Neural progenitor cell (in vitro differentiated cells): ENCODE data around the gene SDK2. TPM values are rescaled to one million over a fixed set of nuclear protein-coding genes. Genes with fewer than 3 reads are reported as not detected.
A peak's percentile ranks its signal among the peaks of the same experiment; 100 is the strongest.

Experiments
- DNase-seq: peaks from one replicate; pipeline ENCODE4 v3.0.0-alpha.2; 2016; ENCODE audit warnings: low spot score
- H2AFZ ChIP-seq: fragments of 200-600 bp; sonication (generic); replicated peaks from 2 replicates; pipeline ENCODE4 v1.6.1; 2016; ENCODE audit warnings: antibody characterized with exemption
- H3F3A ChIP-seq: fragments of 200-600 bp; sonication (generic); 2 replicates; pipeline ENCODE4 v1.6.1; 2016; ENCODE audit warnings: antibody characterized with exemption, low read depth
- H3K27ac ChIP-seq: fragments of 200-600 bp; sonication (generic); 2 replicates; pipeline ENCODE4 v1.5.1; 2016; ENCODE audit warnings: mild to moderate bottlenecking
- H3K27me3 ChIP-seq: fragments of 200-600 bp; sonication (generic); 2 replicates; pipeline ENCODE4 v1.6.1; 2016; ENCODE audit warnings: mild to moderate bottlenecking, moderate library complexity
- H3K36me3 ChIP-seq: fragments of 200-600 bp; sonication (generic); 2 replicates; pipeline ENCODE4 v1.5.1; 2016
- H3K4me1 ChIP-seq: fragments of 200-600 bp; sonication (generic); 2 replicates; pipeline ENCODE4 v1.6.1; 2016; ENCODE audit warnings: mixed run types
- H3K4me2 ChIP-seq: fragments of 200-600 bp; sonication (generic); 2 replicates; pipeline ENCODE4 v1.6.1; 2016
- H3K4me3 ChIP-seq: fragments of 200-600 bp; sonication (generic); 2 replicates; pipeline ENCODE4 v1.5.1; 2016
- H3K79me2 ChIP-seq: fragments of 200-600 bp; sonication (generic); 2 replicates; pipeline ENCODE4 v1.6.1; 2016; ENCODE audit warnings: low read depth
- H3K9ac ChIP-seq: fragments of 200-600 bp; sonication (generic); 2 replicates; pipeline ENCODE4 v1.6.1; 2016
- H3K9me3 ChIP-seq: fragments of 200-600 bp; sonication (generic); 2 replicates; pipeline ENCODE4 v1.5.1; 2016; ENCODE audit warnings: low read depth
- H4K20me1 ChIP-seq: fragments of 200-600 bp; sonication (generic); 2 replicates; pipeline ENCODE4 v1.6.1; 2016; ENCODE audit warnings: low read depth
- H3K27ac Mint-ChIP-seq: 3 replicates; pipeline ENCODE4 v1.8.0; 2021; ENCODE audit warnings: mixed read lengths
- H3K27me3 Mint-ChIP-seq: 2 replicates; pipeline ENCODE4 v1.8.0; 2022; ENCODE audit warnings: low read depth, mild to moderate bottlenecking, inconsistent platforms, moderate library complexity, mixed read lengths; ENCODE audit not compliant: insufficient read depth
- H3K36me3 Mint-ChIP-seq: 3 replicates; pipeline ENCODE4 v1.8.0; 2021; ENCODE audit warnings: mixed read lengths
- H3K4me1 Mint-ChIP-seq: 3 replicates; pipeline ENCODE4 v1.8.0; 2021; ENCODE audit warnings: mixed read lengths
- H3K4me3 Mint-ChIP-seq: 3 replicates; pipeline ENCODE4 v1.8.0; 2021; ENCODE audit warnings: mild to moderate bottlenecking, moderate library complexity, mixed read lengths
- H3K9me3 Mint-ChIP-seq: 3 replicates; pipeline ENCODE4 v1.8.0; 2020; ENCODE audit warnings: mixed read lengths
- EZH2 ChIP-seq: fragments of 200-600 bp; sonication (generic); IDR thresholded peaks from 2 replicates; pipeline ENCODE4 v1.6.1; 2017; ENCODE audit warnings: antibody characterized with exemption, mild to moderate bottlenecking, moderate library complexity
- EZH2phosphoT487 ChIP-seq: fragments of 200-600 bp; sonication (generic); IDR thresholded peaks from 2 replicates; pipeline ENCODE4 v1.6.1; 2017; ENCODE audit warnings: antibody characterized with exemption
- total RNA-seq: library from RNA; depleted of rRNA; stranded (reverse); fragments of >200 nt; gene quantifications from 2 replicates; pipeline ENCODE4 v1.2.3, GENCODE V29; 2015; ENCODE audit warnings: low replicate concordance
- TF ChIP-seq, protein P1 (sequence below): fragments of 200-600 bp; sonication (generic); IDR thresholded peaks from 2 replicates; pipeline ENCODE4 v1.5.1; 2017; ENCODE audit warnings: antibody characterized with exemption, mild to moderate bottlenecking

Gene SDK2
- total RNA-seq, 1 donor from 2014 or later, result 15.3 TPM

DNA sequence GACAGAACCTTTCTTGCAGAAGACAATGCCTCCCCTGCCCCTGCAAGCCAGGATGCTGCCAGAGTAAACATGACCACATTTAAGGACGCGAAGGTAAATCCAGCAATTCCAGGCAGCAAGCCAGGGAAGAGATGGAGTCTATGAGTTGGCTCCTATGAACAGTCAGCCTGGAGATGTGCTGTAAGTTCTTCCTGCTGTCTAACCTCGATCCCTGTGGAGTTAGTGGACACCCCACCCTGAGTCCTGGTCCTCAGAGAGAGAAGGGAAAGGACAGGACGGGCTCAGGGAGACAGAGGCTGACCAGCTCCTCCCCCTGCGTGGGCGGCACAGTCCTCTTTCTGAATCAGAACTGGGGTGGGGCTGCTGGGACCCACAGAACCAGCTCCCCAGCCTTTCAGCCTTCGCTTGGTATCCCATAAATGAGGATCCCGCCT lies 357.4 kb downstream of the SDK2 start:
- peaks cover 4% of the 10 kb centered on the region for H3K27me3 Mint-ChIP-seq
- Histone ChIP-seq H3K4me2 (no peak overlapping the region), H3K79me2 (peaks cover 24% of the 10 kb centered on the region), H4K20me1 (peaks cover 88% of the 10 kb centered on the region), H3K9ac (no peak overlapping the region), H3K27me3 (no peaks in the 10 kb centered on the region), H3K4me3 (no peak overlapping the region), H3K9me3 (no peaks in the 10 kb centered on the region), H3K36me3 (no peaks in the 10 kb centered on the region), H3K27ac (no peak overlapping the region), H2AFZ (no peak overlapping the region), H3K4me1 (peaks cover 31% of the 10 kb centered on the region), H3F3A (peaks cover 12% of the 10 kb centered on the region)
- peak overlapping the region; percentile 89 for H3K27ac Mint-ChIP-seq
- DNase-seq, result no peak
- TF ChIP-seq, protein P1, sequence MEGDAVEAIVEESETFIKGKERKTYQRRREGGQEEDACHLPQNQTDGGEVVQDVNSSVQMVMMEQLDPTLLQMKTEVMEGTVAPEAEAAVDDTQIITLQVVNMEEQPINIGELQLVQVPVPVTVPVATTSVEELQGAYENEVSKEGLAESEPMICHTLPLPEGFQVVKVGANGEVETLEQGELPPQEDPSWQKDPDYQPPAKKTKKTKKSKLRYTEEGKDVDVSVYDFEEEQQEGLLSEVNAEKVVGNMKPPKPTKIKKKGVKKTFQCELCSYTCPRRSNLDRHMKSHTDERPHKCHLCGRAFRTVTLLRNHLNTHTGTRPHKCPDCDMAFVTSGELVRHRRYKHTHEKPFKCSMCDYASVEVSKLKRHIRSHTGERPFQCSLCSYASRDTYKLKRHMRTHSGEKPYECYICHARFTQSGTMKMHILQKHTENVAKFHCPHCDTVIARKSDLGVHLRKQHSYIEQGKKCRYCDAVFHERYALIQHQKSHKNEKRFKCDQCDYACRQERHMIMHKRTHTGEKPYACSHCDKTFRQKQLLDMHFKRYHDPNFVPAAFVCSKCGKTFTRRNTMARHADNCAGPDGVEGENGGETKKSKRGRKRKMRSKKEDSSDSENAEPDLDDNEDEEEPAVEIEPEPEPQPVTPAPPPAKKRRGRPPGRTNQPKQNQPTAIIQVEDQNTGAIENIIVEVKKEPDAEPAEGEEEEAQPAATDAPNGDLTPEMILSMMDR, result no peak
- TF ChIP-seq EZH2 (no peak), EZH2phosphoT487 (no peak)
- H3K36me3 Mint-ChIP-seq, result peaks cover 10% of the 10 kb centered on the region
- peaks cover 71% of the 10 kb centered on the region for H3K4me1 Mint-ChIP-seq
- no peaks in the 10 kb centered on the region for H3K9me3 Mint-ChIP-seq
- H3K4me3 Mint-ChIP-seq, result no peak overlapping the region

DNA sequence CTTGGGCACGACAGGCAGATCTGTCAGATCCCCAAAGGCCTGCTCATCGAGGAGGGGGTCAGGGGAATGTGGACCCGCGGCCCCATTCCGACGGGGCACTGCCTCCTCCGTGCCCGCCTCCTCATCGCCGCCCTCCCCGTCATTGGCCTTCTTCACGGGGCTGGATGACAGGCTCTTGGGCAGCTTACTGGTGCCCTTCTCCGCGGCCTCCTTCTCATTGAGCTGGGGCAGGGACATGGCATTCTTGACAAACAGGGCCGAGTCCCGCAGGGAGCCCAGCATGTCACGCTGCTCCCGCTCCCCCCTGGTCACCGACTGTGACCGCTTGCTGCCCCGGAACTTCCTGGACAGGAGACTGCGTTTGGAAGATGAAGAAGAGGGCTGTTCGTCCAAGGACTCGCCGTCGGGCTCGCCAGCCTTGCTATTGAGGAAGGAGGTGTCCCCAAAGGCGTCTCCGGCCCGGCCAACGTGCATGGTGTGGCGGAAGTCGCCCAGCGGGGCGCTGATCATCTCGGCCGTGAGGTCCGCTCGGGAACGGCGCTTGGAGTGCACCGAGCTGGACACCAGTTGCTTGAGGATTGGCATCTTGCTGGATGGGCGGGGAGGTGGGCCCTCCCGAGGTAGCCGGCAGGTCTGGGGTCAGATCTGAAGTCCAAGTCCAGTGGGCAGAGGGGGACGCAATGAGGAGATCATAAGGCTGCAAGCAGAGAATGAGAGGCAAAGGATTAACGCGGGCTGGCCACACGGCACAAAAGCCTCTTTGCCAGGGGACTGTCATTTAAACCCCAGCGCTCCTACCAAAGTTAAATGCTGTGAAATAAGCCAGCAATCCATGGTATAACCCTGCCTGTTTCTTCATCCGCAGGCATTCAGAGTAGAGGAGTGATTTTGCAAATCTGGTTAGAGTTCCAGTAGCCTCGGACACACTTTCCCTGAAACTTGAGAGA lies 358.1 kb downstream of the SDK2 start:
- no peak for TF ChIP-seq EZH2phosphoT487
- TF ChIP-seq, protein P1, result no peak
- no peak for TF ChIP-seq EZH2
- no peak for DNase-seq
- Histone ChIP-seq H3K36me3 (no peaks in the 10 kb centered on the region), H3K4me3 (no peak overlapping the region), H3K9me3 (no peaks in the 10 kb centered on the region), H3K79me2 (peaks cover 24% of the 10 kb centered on the region), H3F3A (peaks cover 12% of the 10 kb centered on the region), H4K20me1 (peaks cover 81% of the 10 kb centered on the region), H3K4me2 (no peak overlapping the region), H3K27me3 (no peaks in the 10 kb centered on the region), H3K27ac (no peak overlapping the region), H3K4me1 (peaks cover 31% of the 10 kb centered on the region), H2AFZ (no peak overlapping the region), H3K9ac (no peak overlapping the region)
- H3K27me3 Mint-ChIP-seq, result peaks cover 2% of the 10 kb centered on the region
- no peaks in the 10 kb centered on the region for H3K9me3 Mint-ChIP-seq
- H3K4me3 Mint-ChIP-seq, result no peak overlapping the region
- H3K4me1 Mint-ChIP-seq, result peaks cover 69% of the 10 kb centered on the region
- peak overlapping the region; percentile 89 for H3K27ac Mint-ChIP-seq
- peaks cover 10% of the 10 kb centered on the region for H3K36me3 Mint-ChIP-seq

DNA sequence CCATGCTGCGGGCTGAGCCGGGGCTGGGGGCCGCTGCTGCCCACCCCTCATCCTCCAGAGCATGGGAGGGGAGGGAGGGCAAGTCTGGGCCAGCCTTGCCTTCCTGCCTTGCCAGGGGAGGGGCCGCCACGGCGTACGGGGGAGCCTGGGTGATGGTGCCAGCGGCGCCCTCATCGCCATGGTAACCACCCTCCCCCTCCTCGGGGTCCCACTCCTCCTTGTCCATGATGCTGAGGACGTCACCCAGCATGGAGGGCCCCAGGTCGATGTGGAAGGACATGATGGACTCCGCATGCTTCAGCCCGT lies 358.7 kb downstream of the SDK2 start:
- Histone ChIP-seq H3K36me3 (no peaks in the 10 kb centered on the region), H4K20me1 (peaks cover 74% of the 10 kb centered on the region), H3K9me3 (no peaks in the 10 kb centered on the region), H3K4me3 (no peak overlapping the region), H2AFZ (no peak overlapping the region), H3K79me2 (peaks cover 24% of the 10 kb centered on the region), H3K9ac (no peak overlapping the region), H3K27me3 (no peaks in the 10 kb centered on the region), H3K27ac (no peak overlapping the region), H3K4me1 (peaks cover 31% of the 10 kb centered on the region), H3K4me2 (no peak overlapping the region), H3F3A (peaks cover 12% of the 10 kb centered on the region)
- no peaks in the 10 kb centered on the region for H3K9me3 Mint-ChIP-seq
- DNase-seq, result no peak
- no peak for TF ChIP-seq EZH2phosphoT487
- TF ChIP-seq, protein P1, result no peak
- TF ChIP-seq EZH2, result no peak
- H3K4me1 Mint-ChIP-seq, result peaks cover 66% of the 10 kb centered on the region
- H3K27me3 Mint-ChIP-seq, result peaks cover 2% of the 10 kb centered on the region
- H3K27ac Mint-ChIP-seq, result no peak overlapping the region
- no peak overlapping the region for H3K4me3 Mint-ChIP-seq
- H3K36me3 Mint-ChIP-seq, result peaks cover 10% of the 10 kb centered on the region
